OCI-LY1 (cell line): Measurements from ENCODE around the gene USP53.

Source experiments
- H2AFZ ChIP-seq: fragments of 200-600 bp; sonication (generic), shearing (Covaris generic); 2 replicates; pipeline ENCODE4 v1.6.0; 2014; ENCODE audit warnings: antibody characterized with exemption, mild to moderate bottlenecking, low read length
- H3F3A ChIP-seq: fragments of 200-600 bp; sonication (generic), shearing (Covaris generic); 2 replicates; pipeline ENCODE4 v1.6.0; 2014; ENCODE audit warnings: mild to moderate bottlenecking, antibody characterized with exemption, low read length, moderate library complexity; ENCODE audit not compliant: insufficient read depth
- H3K27ac ChIP-seq: fragments of 200-600 bp; sonication (generic); 2 replicates; pipeline ENCODE4 v1.5.1; 2014; ENCODE audit warnings: low read length, mixed run types, mild to moderate bottlenecking, low read depth; ENCODE audit not compliant: poor library complexity, severe bottlenecking
- H3K27me3 ChIP-seq: fragments of 200-600 bp; sonication (generic); 2 replicates; pipeline ENCODE4 v1.6.0; 2014; ENCODE audit warnings: antibody characterized with exemption, mild to moderate bottlenecking, low read length, moderate library complexity; ENCODE audit not compliant: insufficient read depth
- H3K36me3 ChIP-seq: fragments of 200-600 bp; sonication (generic); 2 replicates; pipeline ENCODE4 v1.6.1; 2014; ENCODE audit warnings: mild to moderate bottlenecking, antibody characterized with exemption, low read length, moderate library complexity, mixed read lengths; ENCODE audit not compliant: insufficient read depth
- H3K4me1 ChIP-seq: fragments of 200-600 bp; sonication (generic); 2 replicates; pipeline ENCODE4 v1.5.1; 2014; ENCODE audit warnings: mild to moderate bottlenecking, low read length, moderate library complexity; ENCODE audit not compliant: insufficient read depth, severe bottlenecking
- H3K4me2 ChIP-seq: fragments of 200-600 bp; sonication (generic), shearing (Covaris generic); 2 replicates; pipeline ENCODE4 v1.6.1; 2014; ENCODE audit warnings: low read length
- H3K4me3 ChIP-seq: fragments of 200-600 bp; sonication (generic); 2 replicates; pipeline ENCODE4 v1.5.1; 2014; ENCODE audit warnings: low read length, low read depth, mild to moderate bottlenecking, mixed read lengths; ENCODE audit not compliant: poor library complexity, severe bottlenecking
- H3K79me2 ChIP-seq: fragments of 200-600 bp; shearing (Covaris generic); 2 replicates; pipeline ENCODE4 v1.6.1; 2016; ENCODE audit warnings: mixed run types, low read length, mixed read lengths; ENCODE audit not compliant: insufficient read depth
- H3K9ac ChIP-seq: fragments of 200-600 bp; sonication (generic), shearing (Covaris generic); 2 replicates; pipeline ENCODE4 v1.6.1; 2014; ENCODE audit warnings: mild to moderate bottlenecking, low read length, mixed read lengths
- H3K9me2 ChIP-seq: fragments of 200-600 bp; sonication (generic), shearing (Covaris generic); 2 replicates; pipeline ENCODE4 v1.6.1; 2014; ENCODE audit warnings: low read depth, mild to moderate bottlenecking, low read length, mixed read lengths
- H3K9me3 ChIP-seq: fragments of 200-600 bp; shearing (Covaris generic); 2 replicates; pipeline ENCODE4 v1.6.1; 2014; ENCODE audit warnings: low read length, mixed read lengths
- H4K20me1 ChIP-seq: fragments of 200-600 bp; sonication (generic), shearing (Covaris generic); 2 replicates; pipeline ENCODE4 v1.6.0; 2016; ENCODE audit warnings: mild to moderate bottlenecking, low read length; ENCODE audit not compliant: insufficient read depth
- CTCF ChIP-seq: fragments of 200-600 bp; sonication (generic), shearing (Covaris generic); IDR thresholded peaks from 2 replicates; pipeline ENCODE4 v1.5.1; 2017; ENCODE audit warnings: mild to moderate bottlenecking, antibody characterized with exemption, low read length, moderate library complexity, mixed read lengths
- EZH2 ChIP-seq: fragments of 200-600 bp; sonication (generic), shearing (Covaris generic); IDR thresholded peaks from 2 replicates; pipeline ENCODE4 v1.8.0; 2017; ENCODE audit warnings: borderline replicate concordance, mixed run types, mild to moderate bottlenecking, antibody characterized with exemption, low read length, moderate library complexity, mixed read lengths

USP53 gene

GRCh38 chr4:119297795-119298194 is 85.3 kb downstream of the USP53 start:
- H3K27ac ChIP-seq: no peak overlapping the region

GRCh38 chr4:119299260-119299671 is 86.8 kb downstream of the USP53 start:
- H3K4me3 ChIP-seq: peak overlapping the region; percentile 75
- no peaks in the 10 kb centered on the region for H4K20me1 ChIP-seq
- peak overlapping the region; percentile 81 for H3K9ac ChIP-seq
- no peaks in the 10 kb centered on the region for H3F3A ChIP-seq
- TF ChIP-seq EZH2 (no peak), CTCF (no peak)
- no peaks in the 10 kb centered on the region for H3K27me3 ChIP-seq
- H3K9me3 ChIP-seq: no peaks in the 10 kb centered on the region
- peaks cover 37% of the 10 kb centered on the region for H3K36me3 ChIP-seq
- no peak overlapping the region for H2AFZ ChIP-seq
- H3K4me2 ChIP-seq: peak overlapping the region; percentile 93
- H3K79me2 ChIP-seq: peaks cover 13% of the 10 kb centered on the region
- H3K9me2 ChIP-seq: no peaks in the 10 kb centered on the region
- H3K27ac ChIP-seq: peak overlapping the region; percentile 80
- peaks cover 27% of the 10 kb centered on the region for H3K4me1 ChIP-seq

More at GRCh38 chr4:119297795-119298194, 85.3 kb downstream of the USP53 start:
- Histone ChIP-seq H3K9me3 (no peaks in the 10 kb centered on the region), H3K9ac (no peak overlapping the region), H2AFZ (no peak overlapping the region), H3K79me2 (peaks cover 13% of the 10 kb centered on the region), H3K36me3 (peaks cover 40% of the 10 kb centered on the region), H3K4me2 (peak overlapping the region; percentile 93; the same call in 1 of the 2 replicates), H3K4me1 (peaks cover 27% of the 10 kb centered on the region), H3K4me3 (no peak overlapping the region), H3K9me2 (no peaks in the 10 kb centered on the region), H4K20me1 (no peaks in the 10 kb centered on the region), H3K27me3 (no peaks in the 10 kb centered on the region), H3F3A (no peaks in the 10 kb centered on the region)
- TF ChIP-seq CTCF (no peak), EZH2 (no peak)

GRCh38 chr4:119299741-119300100 is 87.2 kb downstream of the USP53 start:
- Histone ChIP-seq H3K27me3 (no peaks in the 10 kb centered on the region), H3K36me3 (peaks cover 37% of the 10 kb centered on the region), H3K4me3 (peak overlapping the region; percentile 75), H2AFZ (peak overlapping the region; percentile 11; the same call in 1 of the 2 replicates), H3K9ac (peak overlapping the region; percentile 81), H3K27ac (peak overlapping the region; percentile 80), H3K79me2 (peaks cover 13% of the 10 kb centered on the region), H4K20me1 (no peaks in the 10 kb centered on the region), H3F3A (no peaks in the 10 kb centered on the region), H3K4me2 (peak overlapping the region; percentile 93), H3K9me3 (no peaks in the 10 kb centered on the region), H3K9me2 (no peaks in the 10 kb centered on the region), H3K4me1 (peaks cover 27% of the 10 kb centered on the region)
- TF ChIP-seq CTCF (no peak), EZH2 (no peak)
